KMS-11 (cell line): ENCODE data around the gene PPP1R9B.

Source experiments
- H2AFZ ChIP-seq: fragments of 200-600 bp; sonication (generic); 2 replicates; pipeline ENCODE4 v1.6.1; 2016; ENCODE audit warnings: antibody characterized with exemption, mixed run types, low read depth
- H3K27ac ChIP-seq: fragments of 200-600 bp; sonication (generic); 2 replicates; pipeline ENCODE4 v1.6.1; 2016; ENCODE audit warnings: mild to moderate bottlenecking, mixed run types
- H3K27me3 ChIP-seq: fragments of 200-600 bp; sonication (generic); 2 replicates; pipeline ENCODE4 v1.6.1; 2017; ENCODE audit warnings: mild to moderate bottlenecking, low read depth, mixed run types, moderate library complexity; ENCODE audit not compliant: insufficient read depth
- H3K36me3 ChIP-seq: fragments of 200-600 bp; sonication (generic); 2 replicates; pipeline ENCODE4 v1.6.1; 2017; ENCODE audit warnings: mild to moderate bottlenecking, mixed run types; ENCODE audit not compliant: insufficient read depth
- H3K4me1 ChIP-seq: fragments of 200-600 bp; sonication (generic); 2 replicates; pipeline ENCODE4 v1.6.1; 2016; ENCODE audit warnings: mild to moderate bottlenecking, low read depth, mixed run types; ENCODE audit not compliant: poor library complexity, severe bottlenecking
- H3K4me2 ChIP-seq: fragments of 200-600 bp; sonication (generic); 2 replicates; pipeline ENCODE4 v1.7.0; 2016; ENCODE audit warnings: mild to moderate bottlenecking, mixed run types
- H3K4me3 ChIP-seq: fragments of 200-600 bp; sonication (generic); IDR thresholded peaks from 2 replicates; pipeline ENCODE4 v1.6.1; 2017; ENCODE audit warnings: low read depth, low read length, mixed read lengths; ENCODE audit not compliant: insufficient read depth
- H3K79me2 ChIP-seq: fragments of 200-600 bp; sonication (generic); 2 replicates; pipeline ENCODE4 v1.6.1; 2016; ENCODE audit warnings: low read depth, mixed run types; ENCODE audit not compliant: insufficient read depth
- H3K9ac ChIP-seq: fragments of 200-600 bp; sonication (generic); 2 replicates; pipeline ENCODE4 v1.6.1; 2016; ENCODE audit warnings: mild to moderate bottlenecking, mixed run types
- H4K20me1 ChIP-seq: fragments of 200-600 bp; sonication (generic); 2 replicates; pipeline ENCODE4 v1.6.1; 2016; ENCODE audit warnings: mild to moderate bottlenecking, mixed run types; ENCODE audit not compliant: insufficient read depth
- CTCF ChIP-seq: fragments of 200-600 bp; sonication (generic); conservative IDR thresholded peaks from 2 replicates; pipeline ENCODE4 v1.6.1; 2017; ENCODE audit warnings: low read depth, mild to moderate bottlenecking, antibody characterized with exemption, low read length, moderate library complexity, mixed read lengths

Gene PPP1R9B

GRCh38 chr17:50169121-50169764, 18.8 kb upstream of the PPP1R9B start:
- Histone ChIP-seq H3K79me2 (no peaks in the 10 kb centered on the region), H3K4me2 (no peak overlapping the region; the same call in 1 of the 2 replicates), H3K9ac (no peak overlapping the region), H3K4me3 (no peak overlapping the region), H2AFZ (0 out of 2 replicates have a peak overlapping the region, but pooled peaks have one; percentile 7), H4K20me1 (no peaks in the 10 kb centered on the region), H3K27me3 (no peaks in the 10 kb centered on the region), H3K27ac (no peak overlapping the region; the same call in 1 of the 2 replicates), H3K36me3 (no peaks in the 10 kb centered on the region), H3K4me1 (peaks cover 49% of the 10 kb centered on the region)
- TF ChIP-seq CTCF: peak; percentile 96

- H3K4me2 ChIP-seq: no peak overlapping the region
- no peak overlapping the region for H2AFZ ChIP-seq
- no peak overlapping the region for H3K9ac ChIP-seq
These were observed 17.8 kb upstream of the PPP1R9B start for GRCh38 chr17:50168319-50168718.

GRCh38 chr17:50167371-50167770, 16.9 kb upstream of the PPP1R9B start:
- H2AFZ ChIP-seq: no peak overlapping the region
- no peak overlapping the region for H3K4me2 ChIP-seq
- TF ChIP-seq CTCF: no peak
- no peaks in the 10 kb centered on the region for H3K27me3 ChIP-seq
- H3K4me3 ChIP-seq: no peak overlapping the region
- H3K36me3 ChIP-seq: no peaks in the 10 kb centered on the region
- no peaks in the 10 kb centered on the region for H4K20me1 ChIP-seq
- H3K4me1 ChIP-seq: peaks cover 51% of the 10 kb centered on the region
- no peaks in the 10 kb centered on the region for H3K79me2 ChIP-seq
- H3K27ac ChIP-seq: no peak overlapping the region
- no peak overlapping the region for H3K9ac ChIP-seq

More at GRCh38 chr17:50168319-50168718, 17.8 kb upstream of the PPP1R9B start:
- Histone ChIP-seq H3K27me3 (no peaks in the 10 kb centered on the region), H3K27ac (no peak overlapping the region), H3K36me3 (no peaks in the 10 kb centered on the region), H4K20me1 (no peaks in the 10 kb centered on the region), H3K4me3 (no peak overlapping the region), H3K4me1 (peaks cover 57% of the 10 kb centered on the region), H3K79me2 (no peaks in the 10 kb centered on the region)
- TF ChIP-seq CTCF: no peak

GRCh38 chr17:50166518-50167181, 16.2 kb upstream of the PPP1R9B start:
- peaks cover 49% of the 10 kb centered on the region for H3K4me1 ChIP-seq
- no peaks in the 10 kb centered on the region for H3K36me3 ChIP-seq
- no peak for TF ChIP-seq CTCF
- H3K4me2 ChIP-seq: no peak overlapping the region
- H3K4me3 ChIP-seq: no peak overlapping the region
- no peak overlapping the region for H3K9ac ChIP-seq
- no peaks in the 10 kb centered on the region for H3K27me3 ChIP-seq
- H3K79me2 ChIP-seq: no peaks in the 10 kb centered on the region
- no peak overlapping the region for H2AFZ ChIP-seq
- no peaks in the 10 kb centered on the region for H4K20me1 ChIP-seq
- no peak overlapping the region for H3K27ac ChIP-seq
